Osteoblast (primary cell): ENCODE measurements around the gene PWP1. TPM values are rescaled to one million over a fixed set of nuclear protein-coding genes. Genes with fewer than 3 reads are reported as not detected.

ENCODE experiments used
- total RNA-seq: library from RNA; depleted of rRNA; stranded (reverse); fragments of >200 nt; gene quantifications from 2 replicates; pipeline ENCODE4 v1.2.3, GENCODE V29; 2012

Gene PWP1
- total RNA-seq, 1 donor: 72.0 TPM

Other genes with a start within 250 kb of the PWP1 start
- 36.8 and 39.1 TPM in 2 replicates for gene PRDM4, start 75.3 kb downstream of the PWP1 start, total RNA-seq
- gene ASCL4, start 88.9 kb downstream of the PWP1 start, total RNA-seq: not detected in 2 replicates